Measurements from ENCODE around the gene RCCD1.
A peak's percentile ranks its signal among the peaks of the same experiment; 100 is the strongest.
"Not testable (repeated sequence)": the region's sequence is repeated elsewhere in the genome, so short reads cannot be mapped to it uniquely, and the experiment has no call there.

The RCCD1 gene

DNA sequence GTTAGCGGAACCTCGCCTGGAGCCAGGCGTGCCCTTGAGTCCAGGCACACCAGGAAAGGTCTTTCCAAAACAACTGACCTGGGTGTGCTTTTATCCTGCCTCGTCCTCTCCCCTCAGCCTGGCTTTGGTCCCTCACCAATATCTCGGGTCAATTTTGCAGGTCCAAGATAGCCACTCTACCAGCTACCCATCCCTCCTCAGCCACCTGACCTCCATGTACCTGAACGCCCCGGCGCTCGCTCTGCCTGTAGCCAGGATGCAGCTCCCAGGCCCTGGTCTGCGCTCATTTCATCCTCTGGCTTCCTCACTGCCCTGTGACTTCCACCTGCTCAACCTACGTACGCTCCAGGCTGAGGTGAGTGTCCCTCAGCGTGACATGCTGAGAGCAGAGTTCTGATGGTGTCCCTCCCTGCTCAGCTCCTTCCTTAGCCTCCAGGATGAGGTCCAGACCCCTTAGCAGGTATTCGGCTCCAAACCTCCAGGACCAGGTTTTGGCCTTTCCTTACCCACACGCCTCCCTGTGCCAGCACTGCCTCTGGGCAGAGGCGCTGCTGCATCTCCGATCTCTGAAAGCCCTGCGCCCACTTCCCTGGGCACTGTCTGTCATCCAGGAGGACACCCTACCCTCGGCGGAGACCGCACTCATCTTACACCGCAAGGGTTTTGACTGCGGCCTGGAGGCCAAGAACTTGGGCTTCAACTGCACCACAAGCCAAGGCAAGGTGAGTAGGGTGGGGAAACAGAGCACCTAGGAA lies 36.5 kb upstream of the RCCD1 start:
- no peak for DNase-seq (ENCODE audit: low spot score)

DNA sequence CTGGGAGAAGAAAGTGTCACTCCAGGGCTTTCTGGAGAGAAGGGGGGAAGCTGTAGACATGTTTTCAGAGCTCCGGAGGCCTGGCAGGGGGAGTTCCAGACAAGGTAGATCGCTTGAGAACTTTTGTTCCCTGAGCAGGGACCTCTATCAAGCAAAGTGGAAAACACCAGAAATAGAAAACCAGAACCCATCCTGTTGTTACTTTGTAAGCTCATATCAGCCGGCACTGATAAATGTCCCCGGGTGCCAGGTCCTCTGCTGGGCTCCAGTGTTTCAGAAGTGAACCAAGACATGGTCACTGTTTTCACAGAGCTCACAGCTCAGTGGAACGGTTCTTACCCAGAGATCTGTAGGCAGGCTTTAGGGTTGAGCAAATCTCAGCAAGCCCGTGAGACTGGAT lies 35.8 kb upstream of the RCCD1 start:
- DNase-seq (ENCODE audit: low spot score), result no peak

DNA sequence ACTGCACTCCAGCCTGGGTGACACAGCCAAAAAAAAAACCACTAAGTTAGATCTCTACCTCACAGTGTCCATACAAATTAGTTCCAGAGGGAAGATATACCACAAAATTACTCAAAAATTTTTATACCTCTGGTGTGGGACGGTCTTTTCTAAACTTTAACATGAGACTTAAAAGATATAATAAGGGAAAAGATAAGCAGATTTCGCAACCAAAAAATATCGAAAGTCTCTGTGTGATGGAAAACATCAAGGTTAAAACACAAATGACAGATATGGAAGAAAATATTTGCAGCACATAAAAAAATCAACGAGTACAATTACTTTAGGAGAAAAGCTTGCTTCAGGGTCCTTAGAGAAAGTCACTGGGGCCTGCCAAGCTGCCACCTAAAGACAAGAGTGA lies 32.8 kb upstream of the RCCD1 start:
- no peak for DNase-seq (ENCODE audit: low spot score)

DNA sequence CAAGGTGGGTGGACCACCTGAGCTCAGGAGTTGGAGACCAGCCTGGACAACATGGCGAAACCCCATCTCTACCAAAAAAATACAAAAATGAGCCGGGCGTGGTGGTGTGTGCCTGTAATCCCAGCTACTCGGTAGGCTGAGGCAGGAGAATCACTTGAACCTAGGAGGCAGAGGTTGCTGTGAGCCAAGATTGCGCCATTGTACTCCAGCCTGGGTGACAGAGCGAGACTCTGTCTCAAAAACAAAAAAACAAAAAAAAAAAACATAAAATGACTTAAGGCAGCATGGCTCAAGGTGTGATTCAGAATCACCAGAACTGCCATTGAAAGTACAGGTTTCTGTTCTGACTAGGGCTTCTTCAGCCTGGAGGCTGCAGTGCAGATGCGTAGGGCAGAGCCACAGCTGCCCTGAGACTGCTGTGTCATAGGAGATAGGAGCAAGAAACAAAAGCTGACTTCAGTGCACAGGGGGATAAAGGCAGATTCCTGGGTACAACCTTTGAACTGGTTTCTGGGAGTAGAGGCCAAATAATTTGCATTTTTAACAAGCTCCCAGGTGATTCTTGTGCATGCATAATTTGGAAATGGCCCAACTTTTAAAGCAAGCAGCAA lies 31.9 kb upstream of the RCCD1 start:
- not testable (repeated sequence) for DNase-seq (ENCODE audit: low spot score)

- no peak for DNase-seq (ENCODE audit: low spot score)
These were observed 30.3 kb upstream of the RCCD1 start for GRCh38 chr15:90924375-90924774.

DNA sequence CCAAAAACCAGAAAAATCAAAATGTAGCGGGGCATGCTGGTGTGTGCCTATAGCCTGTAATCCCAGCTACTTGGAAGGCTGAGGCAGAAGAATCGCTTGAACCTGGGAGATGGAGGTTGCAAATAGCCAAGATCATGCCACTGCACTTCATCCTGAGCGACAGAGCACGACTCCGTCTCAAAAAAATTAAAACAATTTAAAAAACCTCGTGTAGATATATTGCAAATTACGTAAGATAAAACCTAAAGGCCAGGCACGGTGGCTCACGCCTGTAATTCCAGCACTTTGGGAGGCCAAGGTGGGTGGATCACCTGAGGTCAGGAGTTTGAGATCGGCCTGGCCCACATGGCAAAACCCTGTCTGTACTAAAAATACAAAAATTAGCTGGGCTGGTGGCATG lies 27.9 kb upstream of the RCCD1 start:
- DNase-seq (ENCODE audit: low spot score), result not testable (repeated sequence)

DNA sequence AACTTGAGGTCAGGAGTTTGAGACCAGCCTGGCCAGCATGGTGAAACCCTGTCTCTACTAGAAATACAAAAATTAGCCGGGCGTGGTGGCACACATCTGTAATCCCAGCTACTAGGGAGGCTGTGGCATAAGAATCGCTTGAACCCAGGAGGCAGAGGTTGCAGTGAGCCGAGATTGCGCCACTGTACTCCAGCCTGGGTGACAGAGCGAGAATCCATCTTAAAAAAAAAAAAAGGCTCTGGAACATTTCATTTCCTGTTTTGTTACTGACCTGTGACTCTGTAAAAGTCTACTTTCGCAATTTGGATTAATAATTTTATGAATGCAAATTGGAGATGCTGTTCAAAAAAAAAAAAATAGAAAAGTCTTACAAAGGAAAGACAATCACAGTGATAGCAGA lies 26.6 kb upstream of the RCCD1 start:
- DNase-seq (ENCODE audit: low spot score), result not testable (repeated sequence)

DNA sequence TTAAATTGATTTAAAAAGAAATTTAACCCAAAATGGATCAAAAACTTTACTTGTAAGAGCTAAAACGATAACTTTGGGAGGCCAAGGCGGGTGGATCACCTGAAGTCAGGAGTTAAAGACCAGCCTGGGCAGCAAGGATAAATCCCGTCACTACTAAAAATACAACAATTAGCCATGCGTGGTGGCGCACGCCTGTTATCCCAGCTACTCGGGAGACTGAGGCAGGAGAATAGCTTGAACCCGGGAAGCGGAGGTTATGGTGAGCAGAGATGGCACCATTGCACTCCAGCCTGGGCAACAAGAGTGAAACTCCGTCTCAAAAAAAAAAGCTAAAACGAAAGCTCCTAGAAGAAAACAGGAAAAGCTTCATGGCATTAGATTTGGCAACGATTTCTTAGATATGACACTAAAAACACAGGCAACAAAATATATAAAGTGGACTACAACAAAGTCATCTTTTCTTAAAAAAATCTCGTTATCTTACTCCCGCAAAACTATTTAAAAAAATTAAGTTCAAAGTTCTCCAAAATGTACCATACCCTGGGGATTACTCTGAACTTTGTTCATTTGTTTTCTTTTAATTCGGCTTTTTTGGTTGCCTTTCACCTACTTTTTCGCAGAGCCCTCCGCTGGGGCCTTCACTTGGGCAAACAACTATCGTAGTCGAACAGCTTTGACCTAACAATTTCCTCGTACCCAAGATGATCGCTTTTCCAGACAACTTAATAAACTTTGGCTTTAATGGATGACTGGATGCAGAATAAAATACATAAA lies 25.3 kb upstream of the RCCD1 start:
- no peak for DNase-seq (ENCODE audit: low spot score)

GRCh38 chr15:90930861-90931574 lies 23.7 kb upstream of the RCCD1 start:
- DNase-seq (ENCODE audit: low spot score), result no peak

GRCh38 chr15:90931575-90931827 lies 23.2 kb upstream of the RCCD1 start:
- DNase-seq (ENCODE audit: low spot score), result no peak

GRCh38 chr15:90931828-90932659 lies 22.6 kb upstream of the RCCD1 start, which contains the start of gene HDDC3:
Gene HDDC3 (minus strand): TSS chr15:90932549. CDS start chr15:90932540, 9 bp downstream.
- peak; percentile 95 for DNase-seq (ENCODE audit: low spot score)

GRCh38 chr15:90932660-90932991 lies 22.1 kb upstream of the RCCD1 start:
- no peak for DNase-seq (ENCODE audit: low spot score)

GRCh38 chr15:90933301-90933700 lies 21.4 kb upstream of the RCCD1 start:
- no peak for DNase-seq (ENCODE audit: low spot score)

GRCh38 chr15:90934256-90934948 lies 20.3 kb upstream of the RCCD1 start:
- DNase-seq (ENCODE audit: low spot score), result peak; percentile 87

DNA sequence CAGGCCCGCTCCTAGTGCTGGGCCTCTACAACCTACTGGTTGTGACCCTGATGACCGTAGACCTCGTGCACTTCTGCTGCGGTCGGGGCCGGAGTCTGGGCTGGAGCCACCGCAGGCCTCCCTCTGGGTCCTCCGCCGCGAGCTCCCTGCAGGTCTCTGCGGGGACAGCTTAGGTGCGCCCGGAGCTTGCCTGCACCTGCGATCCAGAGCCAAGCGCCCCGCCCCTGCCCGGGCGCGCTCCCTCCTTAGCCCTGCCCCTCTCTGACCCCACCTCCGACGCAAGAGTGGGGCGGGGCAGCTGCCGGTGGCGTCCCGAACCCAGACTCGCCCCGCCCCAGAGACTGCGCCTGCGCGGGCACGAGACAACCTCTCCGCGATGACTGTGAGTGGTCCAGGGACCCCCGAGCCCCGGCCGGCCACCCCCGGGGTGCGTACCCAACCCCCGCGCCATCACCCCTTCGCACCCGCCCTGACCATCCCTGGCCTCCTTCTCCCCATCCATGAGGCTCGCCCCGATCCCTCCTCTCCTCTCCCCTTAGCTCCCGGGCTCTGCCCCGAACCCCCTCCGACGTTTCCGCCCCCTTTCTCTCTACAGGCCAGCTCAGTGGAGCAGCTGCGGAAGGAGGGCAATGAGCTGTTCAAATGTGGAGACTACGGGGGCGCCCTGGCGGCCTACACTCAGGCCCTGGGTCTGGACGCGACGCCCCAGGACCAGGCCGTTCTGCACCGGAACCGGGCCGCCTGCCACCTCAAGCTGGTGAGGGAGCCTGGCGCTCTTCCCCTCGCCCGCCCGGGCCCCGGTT lies 19.5 kb upstream of the RCCD1 start, which contains the start of gene UNC45A:
UNC45A (plus strand) TSS at position 337 of the 803 bp plus-strand sequence; CDS start at position 377, 40 bp downstream.
- peak; percentile 98 for DNase-seq (ENCODE audit: low spot score)

GRCh38 chr15:90936823-90937222 lies 17.9 kb upstream of the RCCD1 start:
- no peak for DNase-seq (ENCODE audit: low spot score)

DNA sequence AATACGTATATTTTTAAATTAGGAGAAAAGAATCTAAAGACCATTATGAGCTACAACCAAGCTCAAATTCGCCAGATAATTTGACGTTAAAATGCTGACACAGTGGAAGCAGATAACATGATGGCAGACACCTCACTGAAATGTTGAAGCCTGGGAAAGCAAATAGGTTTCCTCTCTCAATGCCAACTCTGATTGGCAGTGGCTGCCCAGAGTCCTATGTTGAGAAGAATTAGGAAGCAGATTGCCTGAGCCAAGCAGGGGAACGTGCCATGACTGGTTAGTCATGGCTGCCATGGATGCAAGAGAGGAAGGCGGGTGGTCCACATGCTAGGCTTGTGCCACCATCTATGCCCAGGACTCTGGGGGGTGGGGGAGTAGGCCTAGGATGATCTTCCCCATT lies 16.4 kb upstream of the RCCD1 start:
- no peak for DNase-seq (ENCODE audit: low spot score)

DNA sequence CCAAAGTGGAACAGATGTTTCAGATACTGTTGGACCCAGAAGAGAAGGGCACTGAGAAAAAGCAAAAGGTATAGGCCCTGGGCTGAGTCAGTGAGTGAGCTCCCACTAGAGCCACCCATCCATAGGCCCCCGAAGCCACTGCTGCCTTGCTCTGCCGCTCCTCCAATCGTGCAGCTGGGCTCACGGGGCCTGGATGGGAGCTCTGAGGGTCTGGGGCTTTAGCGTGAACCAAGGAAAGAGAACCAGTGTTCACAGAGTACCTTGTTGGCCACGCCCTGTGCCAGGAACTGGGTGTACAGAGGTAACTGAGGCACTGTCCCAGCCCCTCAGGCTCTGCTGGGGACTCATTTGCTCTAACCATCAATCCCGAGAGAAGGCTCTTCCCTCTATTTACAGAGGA lies 14.9 kb upstream of the RCCD1 start:
- DNase-seq (ENCODE audit: low spot score), result no peak

GRCh38 chr15:90941038-90941437 lies 13.6 kb upstream of the RCCD1 start:
- no peak for DNase-seq (ENCODE audit: low spot score)

Measured in AG08395 (cell line).